Lower leg skin (tissue), 3 donors: Measurements from ENCODE around the gene DLGAP5.

Source experiments
- POLR2A ChIP-seq, 2 donors: fragments of 450-650 bp; IDR thresholded peaks; one replicate each; pipeline ENCODE4 v1.6.1; 2016 to 2017; ENCODE audit warnings: antibody characterized with exemption in 2 of 2, mild to moderate bottlenecking in 1 of 2, moderate library complexity in 1 of 2
- TF ChIP-seq, protein P1 (sequence below), 3 donors: fragments of 450-650 bp; IDR thresholded peaks; one replicate each; pipeline ENCODE4 v1.5.1; 2016; ENCODE audit warnings: antibody characterized with exemption in 3 of 3, mild to moderate bottlenecking in 3 of 3, moderate library complexity in 2 of 3

GRCh38 chr14:55116246-55117030 is 74.9 kb downstream of the DLGAP5 start:
- TF ChIP-seq, protein P1, sequence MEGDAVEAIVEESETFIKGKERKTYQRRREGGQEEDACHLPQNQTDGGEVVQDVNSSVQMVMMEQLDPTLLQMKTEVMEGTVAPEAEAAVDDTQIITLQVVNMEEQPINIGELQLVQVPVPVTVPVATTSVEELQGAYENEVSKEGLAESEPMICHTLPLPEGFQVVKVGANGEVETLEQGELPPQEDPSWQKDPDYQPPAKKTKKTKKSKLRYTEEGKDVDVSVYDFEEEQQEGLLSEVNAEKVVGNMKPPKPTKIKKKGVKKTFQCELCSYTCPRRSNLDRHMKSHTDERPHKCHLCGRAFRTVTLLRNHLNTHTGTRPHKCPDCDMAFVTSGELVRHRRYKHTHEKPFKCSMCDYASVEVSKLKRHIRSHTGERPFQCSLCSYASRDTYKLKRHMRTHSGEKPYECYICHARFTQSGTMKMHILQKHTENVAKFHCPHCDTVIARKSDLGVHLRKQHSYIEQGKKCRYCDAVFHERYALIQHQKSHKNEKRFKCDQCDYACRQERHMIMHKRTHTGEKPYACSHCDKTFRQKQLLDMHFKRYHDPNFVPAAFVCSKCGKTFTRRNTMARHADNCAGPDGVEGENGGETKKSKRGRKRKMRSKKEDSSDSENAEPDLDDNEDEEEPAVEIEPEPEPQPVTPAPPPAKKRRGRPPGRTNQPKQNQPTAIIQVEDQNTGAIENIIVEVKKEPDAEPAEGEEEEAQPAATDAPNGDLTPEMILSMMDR (IDR thresholded peaks at IDR 0.05), result no peak
- TF ChIP-seq POLR2A (IDR thresholded peaks at IDR 0.05), result no peak
